Bronchial epithelial cell (primary cell): ENCODE data around the gene FADS3. TPM values are rescaled to one million over a fixed set of nuclear protein-coding genes. Genes with fewer than 3 reads are reported as not detected.
A peak's percentile ranks its signal among the peaks of the same experiment; 100 is the strongest.

Source experiments
- DNase-seq: peaks from one replicate; pipeline ENCODE4 v3.0.0-alpha.2; 2010; ENCODE audit warnings: low read depth
- FAIRE-seq: peaks from 2 replicates; lab custom pipeline; 2011; peaks lifted over from hg19 to GRCh38; lab: Jason Lieb, UNC
- H3K27me3 ChIP-seq: 2 replicates; pipeline ENCODE4 v1.5.1; 2011; ENCODE audit warnings: low read length; ENCODE audit not compliant: control insufficient read depth, insufficient read depth
- H3K36me3 ChIP-seq: 2 replicates; pipeline ENCODE4 v1.5.1; 2011; ENCODE audit warnings: low read length; ENCODE audit not compliant: control insufficient read depth, insufficient read depth
- H3K4me3 ChIP-seq: 2 replicates; pipeline ENCODE4 v1.5.1; 2011; ENCODE audit warnings: mild to moderate bottlenecking, low read depth, low read length, control low read depth
- total RNA-seq: library from RNA; depleted of rRNA; stranded (reverse); fragments of >200 nt; gene quantifications from 2 replicates; pipeline ENCODE4 v1.2.1, GENCODE V29; 2014
- TF ChIP-seq, protein P1 (sequence below): IDR thresholded peaks from 2 replicates; pipeline ENCODE4 v1.5.1; 2011; ENCODE audit warnings: mild to moderate bottlenecking, moderate library complexity, low read length, control low read depth, inconsistent platforms; ENCODE audit not compliant: insufficient read depth, severe bottlenecking

FADS3 gene
- total RNA-seq, 1 donor from 2014 or later: 31.9 TPM

- Histone ChIP-seq H3K36me3 (peaks cover 6% of the 10 kb centered on the region), H3K27me3 (no peaks in the 10 kb centered on the region), H3K4me3 (no peak overlapping the region)
- no peak for FAIRE-seq
- no peak for DNase-seq
- TF ChIP-seq, protein P1, sequence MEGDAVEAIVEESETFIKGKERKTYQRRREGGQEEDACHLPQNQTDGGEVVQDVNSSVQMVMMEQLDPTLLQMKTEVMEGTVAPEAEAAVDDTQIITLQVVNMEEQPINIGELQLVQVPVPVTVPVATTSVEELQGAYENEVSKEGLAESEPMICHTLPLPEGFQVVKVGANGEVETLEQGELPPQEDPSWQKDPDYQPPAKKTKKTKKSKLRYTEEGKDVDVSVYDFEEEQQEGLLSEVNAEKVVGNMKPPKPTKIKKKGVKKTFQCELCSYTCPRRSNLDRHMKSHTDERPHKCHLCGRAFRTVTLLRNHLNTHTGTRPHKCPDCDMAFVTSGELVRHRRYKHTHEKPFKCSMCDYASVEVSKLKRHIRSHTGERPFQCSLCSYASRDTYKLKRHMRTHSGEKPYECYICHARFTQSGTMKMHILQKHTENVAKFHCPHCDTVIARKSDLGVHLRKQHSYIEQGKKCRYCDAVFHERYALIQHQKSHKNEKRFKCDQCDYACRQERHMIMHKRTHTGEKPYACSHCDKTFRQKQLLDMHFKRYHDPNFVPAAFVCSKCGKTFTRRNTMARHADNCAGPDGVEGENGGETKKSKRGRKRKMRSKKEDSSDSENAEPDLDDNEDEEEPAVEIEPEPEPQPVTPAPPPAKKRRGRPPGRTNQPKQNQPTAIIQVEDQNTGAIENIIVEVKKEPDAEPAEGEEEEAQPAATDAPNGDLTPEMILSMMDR: no peak
These were observed 58.6 kb downstream of the FADS3 start for GRCh38 chr11:61832754-61833153.

GRCh38 chr11:61832207-61832606 is 59.1 kb downstream of the FADS3 start:
- peaks cover 6% of the 10 kb centered on the region for H3K36me3 ChIP-seq
- TF ChIP-seq, protein P1: no peak
- DNase-seq (no peak), FAIRE-seq (no peak)
- no peaks in the 10 kb centered on the region for H3K27me3 ChIP-seq
- no peak overlapping the region for H3K4me3 ChIP-seq

- TF ChIP-seq, protein P1: no peak
- FAIRE-seq: no peak
- H3K27me3 ChIP-seq: no peaks in the 10 kb centered on the region
- no peak for DNase-seq
- peaks cover 6% of the 10 kb centered on the region for H3K36me3 ChIP-seq
- no peak overlapping the region for H3K4me3 ChIP-seq
These were observed 60.9 kb downstream of the FADS3 start for GRCh38 chr11:61830237-61831105.

DNA sequence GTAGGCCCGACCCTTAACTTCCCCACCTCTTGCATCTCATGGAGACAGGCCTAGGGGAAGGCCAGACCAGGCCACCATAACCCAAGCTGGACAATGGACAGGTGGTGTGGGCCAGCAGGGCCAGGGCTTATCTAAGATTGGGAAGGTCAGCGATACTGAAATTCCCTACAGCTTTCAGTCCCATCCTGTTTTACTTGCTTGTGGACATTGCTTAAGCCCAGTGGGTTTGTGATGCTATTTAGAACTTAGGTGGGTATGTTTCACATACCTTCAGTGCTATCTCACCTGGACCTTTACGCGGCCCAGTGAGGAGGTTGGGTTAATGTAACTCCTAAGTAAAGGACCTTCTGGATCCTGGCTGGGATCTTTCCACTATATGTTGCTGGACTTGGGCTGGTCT is 61.5 kb downstream of the FADS3 start:
- DNase-seq: no peak
- TF ChIP-seq, protein P1: no peak
- no peak for FAIRE-seq
- Histone ChIP-seq H3K36me3 (peaks cover 6% of the 10 kb centered on the region), H3K4me3 (no peak overlapping the region), H3K27me3 (no peaks in the 10 kb centered on the region)

DNA sequence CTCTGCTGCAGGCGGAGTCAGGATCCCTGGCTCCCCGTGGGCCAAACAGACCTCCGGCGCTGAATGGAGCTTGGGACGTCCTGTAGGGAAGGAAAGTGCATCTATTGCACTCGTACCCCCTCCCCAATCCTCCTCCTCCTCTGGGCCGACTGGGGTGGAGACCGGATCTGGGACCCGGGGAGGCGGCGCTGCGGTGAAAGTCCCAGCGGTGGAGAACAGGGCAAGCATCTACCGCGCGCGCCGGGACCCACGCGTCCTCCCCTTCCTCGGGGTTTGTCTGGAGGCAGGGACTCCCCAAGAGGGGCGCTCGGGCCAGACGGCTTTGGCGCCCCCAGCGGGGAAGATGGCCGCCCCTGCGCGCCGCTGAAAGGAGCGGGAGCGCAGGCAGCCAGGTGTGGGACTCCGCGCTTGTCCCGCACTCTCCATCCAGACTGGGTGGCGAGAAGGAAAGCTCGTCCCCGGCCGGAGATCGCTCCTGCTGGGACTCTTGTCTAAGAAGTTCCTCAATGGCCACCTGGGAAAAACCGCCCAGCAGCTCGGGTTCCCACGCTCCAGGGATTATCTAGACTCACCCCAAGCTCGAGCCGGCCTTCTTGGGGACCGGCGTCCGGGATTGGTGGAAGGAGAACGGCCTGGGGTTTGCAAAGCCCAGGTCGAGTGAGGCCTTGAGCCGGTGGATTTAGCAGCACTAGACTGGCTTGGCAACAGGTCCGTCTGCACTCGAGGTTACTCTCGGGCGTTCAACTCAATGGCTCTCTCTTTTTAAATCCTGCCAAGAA is 62.5 kb downstream of the FADS3 start:
- TF ChIP-seq, protein P1: peak; percentile 63
- FAIRE-seq: no peak

More for the DNA sequence above, 62.5 kb downstream of the FADS3 start:
- Histone ChIP-seq H3K36me3 (peaks cover 6% of the 10 kb centered on the region), H3K4me3 (peak overlapping the region; percentile 61), H3K27me3 (no peaks in the 10 kb centered on the region)
- DNase-seq: peak; percentile 13
